ENCODE data around the gene HIGD1B.
"Not testable (repeated sequence)": the region's sequence is repeated elsewhere in the genome, so short reads cannot be mapped to it uniquely, and the experiment has no call there.

HIGD1B gene

GRCh38 chr17:44847586-44847985 is at the start of gene HIGD1B:
HIGD1B (plus strand) TSS chr17:44847883; CDS start chr17:44848153, 270 bp downstream.
- peaks cover 31% of the 10 kb centered on the region for H3K36me3 Mint-ChIP-seq (ENCODE audit: low read depth)
- H3K4me1 Mint-ChIP-seq (ENCODE audit: low read depth), result no peaks in the 10 kb centered on the region
- H3K27me3 Mint-ChIP-seq, result no peaks in the 10 kb centered on the region
- H3K27ac Mint-ChIP-seq, result no peak within 1 kb of the TSS
- H3K4me3 Mint-ChIP-seq, result no peak within 1 kb of the TSS
- H3K9me3 Mint-ChIP-seq, result no peaks in the 10 kb centered on the region

DNA sequence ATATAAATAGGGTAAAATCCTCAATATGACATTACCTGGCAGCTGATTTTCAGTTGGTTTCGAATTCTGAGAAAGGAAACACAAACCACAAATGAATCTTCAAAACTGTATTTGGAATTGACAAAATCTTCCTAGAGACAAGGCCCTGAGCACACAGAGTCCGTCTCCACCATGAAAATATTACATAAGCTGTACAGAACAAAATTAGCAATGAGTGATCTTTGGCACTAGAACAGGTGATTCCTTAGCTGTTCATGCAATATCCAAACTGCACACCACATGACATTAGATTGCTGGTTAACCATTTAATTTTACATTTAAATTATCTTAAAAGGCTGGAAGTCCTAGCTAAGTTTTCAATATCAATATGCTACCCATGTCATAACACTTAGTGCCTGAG is 49.3 kb upstream of the HIGD1B start:
- Mint-ChIP-seq H3K36me3 (ENCODE audit: low read depth) (no peaks in the 10 kb centered on the region), H3K4me1 (ENCODE audit: low read depth) (peaks cover 11% of the 10 kb centered on the region), H3K4me3 (no peak overlapping the region), H3K27ac (no peak overlapping the region), H3K9me3 (no peaks in the 10 kb centered on the region), H3K27me3 (no peaks in the 10 kb centered on the region)

DNA sequence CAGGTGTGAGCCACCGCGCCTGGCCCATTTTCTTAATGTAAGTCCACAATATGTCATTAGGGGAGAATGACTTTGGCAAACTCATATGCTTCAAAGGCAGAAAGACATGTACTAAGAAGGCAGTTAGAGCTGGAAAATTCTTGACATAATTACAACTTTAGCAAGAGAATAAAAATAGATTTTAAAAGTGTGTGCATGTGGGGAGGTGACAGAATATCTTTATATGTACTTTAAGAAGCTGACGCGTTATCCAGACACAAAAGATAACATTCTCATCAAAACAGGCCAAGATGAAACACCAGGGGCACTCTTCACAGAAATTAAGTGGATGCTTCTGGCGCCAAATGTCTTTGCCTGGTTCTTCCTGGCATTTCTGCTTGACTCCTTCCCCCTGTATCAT is 45.8 kb upstream of the HIGD1B start:
- no peak overlapping the region for H3K4me3 Mint-ChIP-seq

DNA sequence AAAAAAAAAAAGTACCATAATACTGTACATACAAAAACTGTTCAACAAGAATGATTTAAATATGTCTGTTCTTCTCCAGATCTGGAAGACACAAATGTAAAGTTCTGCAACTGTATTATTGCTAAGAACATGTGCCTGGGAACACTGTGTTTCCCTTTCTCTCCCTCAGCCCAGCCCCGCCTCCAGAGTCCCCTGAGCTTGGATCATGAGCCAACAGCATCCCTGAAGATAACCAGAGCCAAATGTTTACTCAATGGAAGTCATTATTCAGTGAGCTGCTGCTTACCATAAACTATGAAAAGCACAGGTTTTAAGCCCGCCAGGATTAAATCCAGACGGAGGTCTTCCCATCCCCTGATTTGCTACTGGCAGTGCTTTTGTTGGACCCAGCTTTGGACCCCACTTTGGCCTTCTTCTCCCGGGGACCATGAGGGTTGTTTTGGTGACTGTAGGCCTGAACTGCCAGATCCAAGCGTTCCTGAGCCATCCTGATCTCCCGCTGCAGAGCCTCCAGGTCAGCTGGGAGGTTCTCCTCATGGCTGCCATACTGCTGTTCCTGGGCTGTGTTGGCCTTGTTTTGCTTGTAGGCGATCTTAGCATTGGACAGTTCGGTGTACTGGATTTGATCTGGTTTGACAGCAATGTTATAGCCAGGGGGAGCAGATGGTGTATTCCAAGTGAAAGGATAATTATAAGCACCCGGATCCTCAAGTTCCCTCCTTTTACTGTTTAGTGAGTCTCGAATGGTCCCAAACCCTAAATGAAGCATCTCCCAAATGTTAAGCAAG is 43.2 kb upstream of the HIGD1B start:
- no peak overlapping the region for H3K4me3 Mint-ChIP-seq
- H3K27ac Mint-ChIP-seq, result no peak overlapping the region
- peaks cover 9% of the 10 kb centered on the region for H3K36me3 Mint-ChIP-seq (ENCODE audit: low read depth)
- H3K9me3 Mint-ChIP-seq, result no peaks in the 10 kb centered on the region
- H3K4me1 Mint-ChIP-seq (ENCODE audit: low read depth), result no peaks in the 10 kb centered on the region
- H3K27me3 Mint-ChIP-seq, result no peaks in the 10 kb centered on the region

More for the DNA sequence above, 45.8 kb upstream of the HIGD1B start:
- Mint-ChIP-seq H3K36me3 (ENCODE audit: low read depth) (peaks cover 9% of the 10 kb centered on the region), H3K27me3 (no peaks in the 10 kb centered on the region), H3K9me3 (no peaks in the 10 kb centered on the region), H3K27ac (no peak overlapping the region), H3K4me1 (ENCODE audit: low read depth) (no peaks in the 10 kb centered on the region)

GRCh38 chr17:44807093-44807816 is 40.4 kb upstream of the HIGD1B start:
- no peak overlapping the region for H3K4me3 Mint-ChIP-seq
- no peaks in the 10 kb centered on the region for H3K27me3 Mint-ChIP-seq
- no peaks in the 10 kb centered on the region for H3K4me1 Mint-ChIP-seq (ENCODE audit: low read depth)
- H3K36me3 Mint-ChIP-seq (ENCODE audit: low read depth), result peaks cover 9% of the 10 kb centered on the region
- H3K27ac Mint-ChIP-seq, result no peak overlapping the region
- H3K9me3 Mint-ChIP-seq, result no peaks in the 10 kb centered on the region

DNA sequence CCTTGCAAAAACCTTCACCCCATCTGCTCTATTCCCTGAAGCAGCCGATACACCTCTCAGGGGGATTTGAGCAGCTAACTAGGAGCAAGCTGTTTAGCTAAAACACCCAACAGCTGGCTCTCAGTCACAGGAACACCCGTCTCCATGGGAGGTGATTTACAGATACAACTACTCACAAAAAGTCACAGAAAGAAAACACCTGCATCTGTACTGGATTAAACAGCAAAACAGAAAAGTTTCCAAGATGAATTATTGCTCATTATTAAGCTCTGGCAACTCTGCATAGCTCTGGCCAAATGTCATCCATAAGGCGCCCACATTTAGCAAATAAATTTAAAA is 39.9 kb upstream of the HIGD1B start:
- Mint-ChIP-seq H3K36me3 (ENCODE audit: low read depth) (peaks cover 9% of the 10 kb centered on the region), H3K27me3 (no peaks in the 10 kb centered on the region), H3K27ac (no peak overlapping the region), H3K4me1 (ENCODE audit: low read depth) (no peaks in the 10 kb centered on the region), H3K4me3 (no peak overlapping the region), H3K9me3 (no peaks in the 10 kb centered on the region)

DNA sequence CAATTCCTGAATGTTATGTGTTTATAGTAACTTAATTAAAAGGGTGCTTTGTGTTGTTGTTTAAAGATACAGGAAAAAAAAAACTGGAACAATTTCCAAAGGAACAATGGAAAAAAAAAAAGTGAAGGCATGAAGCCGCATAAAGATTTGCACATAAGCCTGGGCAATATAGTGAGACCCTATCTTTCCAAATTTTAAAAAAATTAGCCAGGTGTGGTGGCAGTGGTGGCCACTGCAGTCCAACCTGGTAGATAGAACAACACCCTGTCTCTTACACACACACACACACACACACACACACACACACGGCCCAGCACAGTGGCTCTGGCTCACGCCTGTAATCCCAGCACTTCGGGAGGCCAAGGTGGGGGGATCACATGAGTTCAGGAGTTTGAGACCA is 39.5 kb upstream of the HIGD1B start:
- Mint-ChIP-seq H3K36me3 (ENCODE audit: low read depth) (peaks cover 9% of the 10 kb centered on the region), H3K27ac (no peak overlapping the region), H3K4me3 (no peak overlapping the region), H3K27me3 (no peaks in the 10 kb centered on the region), H3K4me1 (ENCODE audit: low read depth) (no peaks in the 10 kb centered on the region), H3K9me3 (no peaks in the 10 kb centered on the region)

DNA sequence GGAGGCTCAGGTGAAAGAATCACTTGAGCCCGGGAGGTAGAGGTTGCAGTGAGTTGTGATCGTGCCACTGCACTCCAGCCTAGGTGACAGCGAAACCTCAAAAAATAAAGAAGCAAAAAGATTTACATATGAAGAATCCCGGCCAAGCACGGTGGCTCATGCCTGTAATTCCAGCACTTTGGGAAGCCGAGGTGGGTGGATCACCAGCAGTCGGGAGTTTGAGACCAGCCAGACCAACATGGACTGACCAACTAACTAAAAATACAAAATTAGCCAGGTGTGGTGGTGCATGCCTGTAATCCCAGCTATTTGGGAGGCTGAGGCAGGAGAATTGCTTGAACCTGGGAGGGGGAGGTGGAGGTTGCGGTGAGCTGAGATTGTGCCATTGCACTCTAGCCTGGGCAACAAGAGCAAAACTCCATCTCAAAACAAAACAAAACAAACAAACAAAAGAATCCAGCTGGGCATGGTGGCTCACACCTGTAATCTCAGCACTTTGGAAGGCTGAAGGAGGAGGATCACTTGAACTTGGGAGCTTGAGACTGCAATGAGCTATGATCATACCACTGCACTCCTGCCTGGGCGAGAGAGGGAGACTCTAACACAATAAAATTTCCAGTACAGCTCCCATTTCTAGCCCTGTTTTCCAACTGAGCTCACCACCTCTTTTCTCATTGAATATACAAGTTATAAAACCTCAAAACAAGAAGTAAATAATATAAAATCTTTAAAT is 38.9 kb upstream of the HIGD1B start:
- not testable (repeated sequence) for H3K4me1 Mint-ChIP-seq (ENCODE audit: low read depth); H3K36me3 Mint-ChIP-seq (ENCODE audit: low read depth); H3K27me3 Mint-ChIP-seq; H3K9me3 Mint-ChIP-seq; H3K4me3 Mint-ChIP-seq; H3K27ac Mint-ChIP-seq

GRCh38 chr17:44812263-44812662 is 35.4 kb upstream of the HIGD1B start:
- H3K27me3 Mint-ChIP-seq, result no peaks in the 10 kb centered on the region
- H3K36me3 Mint-ChIP-seq (ENCODE audit: low read depth), result no peaks in the 10 kb centered on the region
- no peak overlapping the region for H3K27ac Mint-ChIP-seq
- no peak overlapping the region for H3K4me3 Mint-ChIP-seq
- no peaks in the 10 kb centered on the region for H3K4me1 Mint-ChIP-seq (ENCODE audit: low read depth)
- H3K9me3 Mint-ChIP-seq, result no peaks in the 10 kb centered on the region

GRCh38 chr17:44818508-44818907 is 29.2 kb upstream of the HIGD1B start:
- H3K27ac Mint-ChIP-seq; H3K27me3 Mint-ChIP-seq; H3K4me1 Mint-ChIP-seq (ENCODE audit: low read depth); H3K36me3 Mint-ChIP-seq (ENCODE audit: low read depth); H3K4me3 Mint-ChIP-seq; H3K9me3 Mint-ChIP-seq: not testable (repeated sequence)

DNA sequence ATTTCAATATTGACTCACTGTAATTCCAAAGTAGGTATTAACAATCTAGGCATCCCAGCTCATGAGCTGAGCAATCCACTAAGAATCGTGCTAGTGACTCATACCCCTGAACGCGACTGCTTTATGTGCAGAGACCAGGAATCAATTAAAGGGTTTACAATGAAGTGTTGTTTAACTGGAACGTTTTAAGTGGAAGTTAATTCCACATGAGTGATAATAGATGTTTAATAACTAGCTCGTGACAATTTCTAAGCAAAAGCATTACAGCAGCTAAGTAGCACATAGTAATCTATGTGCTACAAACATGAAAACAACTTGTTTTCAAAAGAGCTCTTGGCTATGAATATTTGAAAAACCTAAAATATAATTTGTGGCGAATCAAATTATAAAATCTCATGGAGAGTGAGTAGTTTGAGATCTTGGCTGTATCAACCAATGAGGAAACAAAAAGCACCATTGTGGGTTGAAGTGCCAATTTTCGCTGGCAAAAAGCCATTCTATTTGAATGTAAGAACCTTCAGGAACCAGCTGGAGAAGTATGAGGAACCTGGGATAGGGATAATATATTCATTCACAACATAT is 27.0 kb upstream of the HIGD1B start:
- no peaks in the 10 kb centered on the region for H3K9me3 Mint-ChIP-seq
- H3K36me3 Mint-ChIP-seq (ENCODE audit: low read depth), result no peaks in the 10 kb centered on the region
- no peak overlapping the region for H3K4me3 Mint-ChIP-seq
- peaks cover 7% of the 10 kb centered on the region for H3K27me3 Mint-ChIP-seq
- H3K4me1 Mint-ChIP-seq (ENCODE audit: low read depth), result no peaks in the 10 kb centered on the region
- no peak overlapping the region for H3K27ac Mint-ChIP-seq

- Mint-ChIP-seq H3K27me3 (peaks cover 36% of the 10 kb centered on the region), H3K4me1 (ENCODE audit: low read depth) (peaks cover 11% of the 10 kb centered on the region)
- not testable (repeated sequence) for H3K36me3 Mint-ChIP-seq (ENCODE audit: low read depth); H3K27ac Mint-ChIP-seq; H3K9me3 Mint-ChIP-seq; H3K4me3 Mint-ChIP-seq
Observed at GRCh38 chr17:44825236-44825635, 22.4 kb upstream of the HIGD1B start.

DNA sequence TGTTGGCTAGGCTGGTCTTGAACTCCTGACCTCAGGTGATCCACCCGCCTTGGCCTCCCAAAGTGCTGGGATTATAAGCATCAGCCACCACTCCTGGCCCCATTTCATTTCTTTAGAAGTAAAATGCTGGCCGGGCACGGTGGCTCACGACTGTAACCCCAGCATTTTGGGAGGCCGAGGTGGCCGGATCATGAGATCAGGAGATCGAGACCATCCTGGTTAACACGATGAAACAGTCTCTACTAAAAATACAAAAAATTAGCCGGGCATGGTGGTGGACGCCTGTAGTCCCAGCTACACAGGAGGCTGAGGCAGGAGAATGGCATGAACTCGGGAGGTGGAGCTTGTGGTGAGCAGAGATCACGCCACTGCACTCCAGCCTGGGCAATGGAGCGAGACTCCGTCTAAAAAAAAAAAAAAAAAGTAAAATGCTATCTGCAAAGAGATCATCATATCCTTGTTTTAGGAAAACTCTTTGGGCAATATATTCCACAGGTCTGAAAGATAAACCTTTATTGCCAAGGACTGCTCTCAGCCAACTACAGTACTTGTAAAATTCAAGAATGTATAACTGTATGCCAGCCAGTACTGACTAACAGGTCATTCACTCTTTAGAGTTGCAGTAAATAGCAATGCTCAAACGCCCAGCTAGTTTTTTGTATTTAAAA is 21.4 kb upstream of the HIGD1B start:
- Mint-ChIP-seq H3K27me3 (peaks cover 40% of the 10 kb centered on the region), H3K27ac (no peak overlapping the region), H3K4me3 (no peak overlapping the region), H3K4me1 (ENCODE audit: low read depth) (peaks cover 16% of the 10 kb centered on the region), H3K36me3 (ENCODE audit: low read depth) (no peaks in the 10 kb centered on the region), H3K9me3 (no peaks in the 10 kb centered on the region)

- no peaks in the 10 kb centered on the region for H3K36me3 Mint-ChIP-seq (ENCODE audit: low read depth)
- no peaks in the 10 kb centered on the region for H3K9me3 Mint-ChIP-seq
- H3K4me1 Mint-ChIP-seq (ENCODE audit: low read depth), result peaks cover 16% of the 10 kb centered on the region
- peaks cover 50% of the 10 kb centered on the region for H3K27me3 Mint-ChIP-seq
- no peak overlapping the region for H3K27ac Mint-ChIP-seq
- no peak overlapping the region for H3K4me3 Mint-ChIP-seq
Observed at GRCh38 chr17:44827863-44828262, 19.8 kb upstream of the HIGD1B start.
